ENCODE measurements around the gene PRSS57.
A peak's percentile ranks its signal among the peaks of the same experiment; 100 is the strongest.
"Not testable (repeated sequence)": the region's sequence is repeated elsewhere in the genome, so short reads cannot be mapped to it uniquely, and the experiment has no call there.

PRSS57 gene

GRCh38 chr19:666985-667573 is 28.2 kb downstream of the PRSS57 start:
- not testable (repeated sequence) for DNase-seq

- DNase-seq = peak; percentile 70
Observed at GRCh38 chr19:664913-665443, 30.3 kb downstream of the PRSS57 start.

DNA sequence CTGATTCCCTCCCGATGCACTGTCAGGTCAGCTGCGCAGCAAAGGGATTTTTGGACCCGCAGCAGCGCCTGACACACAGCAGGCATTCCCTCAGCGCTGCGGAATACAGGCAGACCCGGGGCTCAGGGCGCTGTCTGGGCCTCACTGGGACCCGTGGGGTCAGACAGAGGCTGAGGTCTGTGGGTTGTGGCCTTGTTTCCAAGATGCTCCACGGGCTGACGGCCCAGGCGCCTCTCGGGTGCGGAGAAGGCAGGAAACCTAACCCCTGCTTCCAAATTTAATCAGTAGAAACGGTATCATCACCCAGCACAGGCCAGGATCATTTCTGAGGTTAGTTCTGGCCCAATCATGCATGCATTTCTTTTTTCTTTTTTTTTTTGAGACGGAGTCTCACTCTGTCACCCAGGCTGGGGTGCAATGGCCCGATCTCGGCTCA is 31.6 kb downstream of the PRSS57 start:
- peak; percentile 63 for DNase-seq

- DNase-seq = peak; percentile 91
Observed at GRCh38 chr19:662962-663681, 32.1 kb downstream of the PRSS57 start, which contains the start of gene RNF126. Gene RNF126 (minus strand): TSS chr19:663214. CDS start chr19:663121, 93 bp downstream.

DNA sequence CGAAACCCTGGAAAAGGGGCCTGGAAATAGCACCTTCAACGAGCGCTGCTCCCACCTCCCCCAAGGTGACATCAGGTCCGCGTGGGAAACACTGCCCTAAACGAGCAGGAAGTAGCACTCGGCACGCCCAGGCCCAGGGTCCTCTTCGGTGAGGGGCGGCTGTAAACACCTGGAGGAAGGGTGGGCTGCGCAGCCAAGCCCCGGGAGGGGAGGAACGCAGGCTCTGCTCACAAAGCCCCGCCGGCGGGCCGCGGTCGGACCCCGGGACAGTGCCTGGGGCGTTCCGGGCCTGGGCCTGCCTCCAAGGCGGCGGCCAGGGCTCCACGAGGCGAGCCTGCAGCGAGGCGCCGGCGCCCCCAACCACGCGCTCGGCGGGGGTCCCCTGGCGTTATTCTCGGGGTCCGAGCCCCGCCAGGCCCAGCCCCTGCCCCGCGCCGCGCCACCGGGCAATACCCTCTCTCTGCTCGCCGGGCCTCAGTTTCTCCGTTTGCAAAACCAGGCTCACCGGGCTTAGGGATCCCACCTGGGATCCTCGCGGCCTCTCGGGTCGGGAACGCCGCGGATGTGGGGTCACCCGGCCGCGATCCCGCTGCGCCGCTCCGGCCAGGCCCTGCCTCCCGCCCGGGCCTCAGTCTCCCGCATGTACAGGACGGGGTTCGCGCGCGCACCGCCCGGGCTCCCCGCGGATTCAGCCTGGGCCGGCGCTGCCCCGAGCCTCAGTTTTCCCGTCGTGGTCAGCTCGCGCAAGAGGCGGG is 32.9 kb downstream of the PRSS57 start:
- DNase-seq = peak; percentile 45

- peak; percentile 50 for DNase-seq
Observed at GRCh38 chr19:661427-662196, 33.6 kb downstream of the PRSS57 start.

DNA sequence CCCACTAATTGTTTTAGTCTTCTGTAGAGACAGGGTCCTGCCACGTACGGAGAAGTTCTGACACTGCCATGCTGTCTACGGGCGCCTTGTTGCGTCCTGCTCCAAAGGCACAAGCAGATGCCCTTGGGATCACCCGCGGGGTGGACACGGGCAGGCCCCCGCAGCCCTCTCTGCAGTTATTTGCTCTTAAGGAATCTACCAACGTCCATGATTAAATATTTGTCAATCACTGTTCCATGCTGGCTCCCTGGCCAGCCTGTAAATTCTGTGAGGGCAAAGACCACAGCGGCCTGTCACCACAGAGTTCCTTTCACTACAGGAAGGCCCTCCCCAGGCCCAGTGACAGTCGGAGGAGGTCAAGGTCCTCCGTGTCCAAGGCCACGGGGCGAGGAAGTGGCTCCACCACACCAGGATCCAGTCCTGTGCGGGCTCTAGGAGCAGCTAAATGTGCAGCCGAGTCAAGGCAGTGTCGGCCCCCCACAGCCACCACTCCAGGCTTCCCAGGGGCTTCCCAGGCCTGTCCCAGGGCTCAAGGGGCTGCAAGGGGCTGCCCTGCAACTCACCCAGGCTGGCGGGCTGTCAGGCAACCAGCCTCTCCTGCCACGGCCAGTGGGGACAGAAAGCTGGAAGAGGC is 34.3 kb downstream of the PRSS57 start:
- DNase-seq = no peak

DNA sequence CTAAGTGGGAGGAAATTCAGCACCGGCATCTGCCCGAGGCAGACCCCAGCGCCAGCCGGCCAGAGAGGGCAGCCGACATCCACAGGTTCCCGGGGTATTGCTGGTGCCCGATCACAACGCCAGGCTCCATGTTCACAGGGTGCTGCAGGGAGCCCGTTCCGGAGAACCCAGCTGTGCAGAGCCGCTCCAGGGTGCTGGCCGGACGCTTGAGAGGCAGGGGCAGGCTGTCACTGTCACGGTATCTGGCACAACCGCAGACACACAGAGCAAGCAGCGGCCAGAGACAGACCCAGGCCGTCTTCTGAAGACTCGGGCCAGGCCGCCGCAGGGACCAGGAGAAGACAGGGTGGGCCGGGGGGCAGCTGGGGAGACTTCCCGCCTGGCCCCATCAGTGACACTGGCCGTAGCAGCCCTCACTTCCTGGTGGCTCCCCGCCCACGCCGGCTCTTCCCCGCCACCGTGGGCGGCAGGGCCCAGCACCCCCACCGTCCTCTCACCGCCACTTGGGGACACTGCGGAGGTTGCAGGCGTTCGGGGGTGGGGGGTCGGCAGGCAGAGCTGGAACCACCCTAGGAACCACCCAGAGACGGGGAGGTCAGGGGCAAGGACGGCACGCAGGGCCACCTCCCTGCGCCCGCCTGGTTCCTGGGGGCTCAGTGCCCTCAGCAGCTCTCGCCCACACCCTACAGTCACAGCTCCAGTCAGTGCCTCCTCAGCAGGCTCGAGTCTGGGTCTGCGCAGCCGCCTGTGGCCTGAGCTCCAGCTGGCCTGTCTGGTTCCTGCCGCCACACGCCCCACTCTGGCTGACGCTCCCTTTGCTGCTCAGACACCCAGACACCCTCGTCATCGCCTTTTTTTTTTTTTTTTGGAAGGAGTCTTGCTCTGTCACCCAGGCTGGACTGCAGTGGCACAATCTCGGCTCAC is 36.1 kb downstream of the PRSS57 start:
- DNase-seq = peak; percentile 50

- DNase-seq = no peak
Observed at GRCh38 chr19:658059-658839, 37.0 kb downstream of the PRSS57 start.

DNA sequence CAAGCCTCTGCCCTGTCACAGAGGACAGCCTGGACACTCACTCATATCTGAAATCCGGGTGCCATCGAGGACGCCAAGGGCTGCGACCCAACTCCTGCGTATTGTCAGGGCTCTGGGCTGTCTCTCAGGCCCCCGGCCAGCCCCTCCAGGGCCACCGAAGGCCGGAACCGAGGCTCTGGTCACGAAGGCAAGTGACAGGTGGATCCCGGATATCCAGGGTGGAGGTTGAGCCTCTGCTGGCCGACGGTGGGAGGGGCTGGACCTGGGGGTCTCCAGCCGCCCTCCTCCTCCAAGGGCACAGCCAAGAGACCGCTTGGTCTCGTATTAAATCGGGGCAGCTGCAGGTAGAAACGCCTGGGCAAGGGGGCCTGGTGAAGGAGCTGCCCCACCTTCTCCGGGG is 37.6 kb downstream of the PRSS57 start:
- DNase-seq = no peak

- DNase-seq = no peak
Observed at GRCh38 chr19:656751-657559, 38.3 kb downstream of the PRSS57 start.

- DNase-seq = no peak
Observed at GRCh38 chr19:655691-656090, 39.6 kb downstream of the PRSS57 start.

- DNase-seq = no peak
Observed at GRCh38 chr19:653425-653824, 41.8 kb downstream of the PRSS57 start.

- DNase-seq = no peak
Observed at GRCh38 chr19:652467-653389, 42.5 kb downstream of the PRSS57 start.

DNA sequence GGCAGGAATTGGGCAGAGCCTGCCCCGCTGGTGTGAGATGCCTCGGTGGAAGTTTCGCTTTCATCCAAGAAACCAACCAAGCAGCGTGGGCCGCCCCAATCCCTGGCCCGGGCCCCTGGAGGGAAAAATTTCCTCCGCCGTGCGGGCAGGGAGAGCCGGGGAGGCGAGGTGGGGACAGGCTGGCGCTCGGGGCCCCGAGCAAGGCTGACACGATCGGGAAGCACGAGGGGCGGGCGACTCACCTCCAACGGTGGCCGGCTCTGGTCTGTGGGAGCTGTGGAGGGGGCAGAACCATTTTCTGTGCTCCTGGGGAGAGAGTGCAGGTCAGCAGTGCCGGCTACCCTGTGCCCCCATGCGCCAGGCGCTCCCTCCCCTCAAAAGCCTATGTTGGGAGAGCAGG is 43.3 kb downstream of the PRSS57 start:
- DNase-seq = no peak

GRCh38 chr19:651114-651818 is 44.0 kb downstream of the PRSS57 start:
- DNase-seq = no peak

- no peak for DNase-seq
Observed at GRCh38 chr19:650121-650520, 45.1 kb downstream of the PRSS57 start.
